Ishikawa (cell line): Measurements from ENCODE around the gene RFC5.

Experiments
- CEBPB ChIP-seq: IDR thresholded peaks from 2 replicates; pipeline ENCODE4 v1.6.1; 2012
- CREB1 ChIP-seq: IDR thresholded peaks from 2 replicates; pipeline ENCODE4 v1.6.1; 2012; ENCODE audit warnings: low read depth
- EGR1 ChIP-seq: IDR thresholded peaks from 2 replicates; pipeline ENCODE4 v1.6.1; 2012
- EP300 ChIP-seq: IDR thresholded peaks from 2 replicates; pipeline ENCODE4 v1.6.1; 2012; ENCODE audit warnings: borderline replicate concordance
- FOXM1 ChIP-seq: IDR thresholded peaks from 2 replicates; pipeline ENCODE4 v1.6.1; 2012; ENCODE audit warnings: low read depth, borderline replicate concordance
- NFIC ChIP-seq: IDR thresholded peaks from 2 replicates; pipeline ENCODE4 v1.6.1; 2012
- RAD21 ChIP-seq: IDR thresholded peaks from 2 replicates; pipeline ENCODE4 v1.6.1; 2012; ENCODE audit warnings: low read depth
- TAF1 ChIP-seq: IDR thresholded peaks from 2 replicates; pipeline ENCODE4 v1.6.1; 2012; ENCODE audit warnings: low read depth, mild to moderate bottlenecking
- TCF12 ChIP-seq: IDR thresholded peaks from 2 replicates; pipeline ENCODE4 v1.6.1; 2012; ENCODE audit warnings: low read depth
- TEAD4 ChIP-seq: IDR thresholded peaks from 2 replicates; pipeline ENCODE4 v1.6.1; 2012
- YY1 ChIP-seq: IDR thresholded peaks from 2 replicates; pipeline ENCODE4 v1.6.1; 2012; ENCODE audit warnings: low read depth
- ZBTB7A ChIP-seq: IDR thresholded peaks from 2 replicates; pipeline ENCODE4 v1.6.1; 2012; ENCODE audit warnings: low read depth
- TF ChIP-seq, protein P1 (sequence below): IDR thresholded peaks from 2 replicates; pipeline ENCODE4 v1.6.1; 2012; ENCODE audit warnings: low read depth, mild to moderate bottlenecking
- TF ChIP-seq, protein P2 (sequence below): IDR thresholded peaks from 2 replicates; pipeline ENCODE4 v1.6.1; 2012
- TF ChIP-seq, protein P3 (sequence below): IDR thresholded peaks from 2 replicates; pipeline ENCODE4 v1.6.1; 2012

The RFC5 gene

DNA sequence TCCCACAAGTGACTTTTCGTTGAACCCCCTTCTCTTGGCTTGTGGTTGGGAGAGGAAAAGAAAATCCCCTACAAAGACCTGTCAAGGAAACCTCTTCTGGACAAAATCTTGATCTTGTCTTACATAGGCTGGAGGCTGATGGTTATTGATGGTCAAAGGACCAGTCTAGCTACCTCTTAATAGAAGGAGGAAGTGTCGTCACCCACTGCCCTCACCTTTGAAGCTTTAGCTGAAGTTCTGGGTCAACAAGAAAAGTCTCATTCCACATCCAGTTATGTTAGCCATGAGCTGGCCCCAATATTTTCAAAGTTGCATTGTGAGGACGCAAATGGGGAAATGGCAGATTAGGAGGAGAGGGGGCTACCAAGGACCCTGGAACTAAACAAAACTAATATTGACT is 41.5 kb upstream of the RFC5 start:
- no peak for TF ChIP-seq ZBTB7A
- TF ChIP-seq TEAD4: no peak
- no peak for TF ChIP-seq TCF12
- TF ChIP-seq, protein P1, sequence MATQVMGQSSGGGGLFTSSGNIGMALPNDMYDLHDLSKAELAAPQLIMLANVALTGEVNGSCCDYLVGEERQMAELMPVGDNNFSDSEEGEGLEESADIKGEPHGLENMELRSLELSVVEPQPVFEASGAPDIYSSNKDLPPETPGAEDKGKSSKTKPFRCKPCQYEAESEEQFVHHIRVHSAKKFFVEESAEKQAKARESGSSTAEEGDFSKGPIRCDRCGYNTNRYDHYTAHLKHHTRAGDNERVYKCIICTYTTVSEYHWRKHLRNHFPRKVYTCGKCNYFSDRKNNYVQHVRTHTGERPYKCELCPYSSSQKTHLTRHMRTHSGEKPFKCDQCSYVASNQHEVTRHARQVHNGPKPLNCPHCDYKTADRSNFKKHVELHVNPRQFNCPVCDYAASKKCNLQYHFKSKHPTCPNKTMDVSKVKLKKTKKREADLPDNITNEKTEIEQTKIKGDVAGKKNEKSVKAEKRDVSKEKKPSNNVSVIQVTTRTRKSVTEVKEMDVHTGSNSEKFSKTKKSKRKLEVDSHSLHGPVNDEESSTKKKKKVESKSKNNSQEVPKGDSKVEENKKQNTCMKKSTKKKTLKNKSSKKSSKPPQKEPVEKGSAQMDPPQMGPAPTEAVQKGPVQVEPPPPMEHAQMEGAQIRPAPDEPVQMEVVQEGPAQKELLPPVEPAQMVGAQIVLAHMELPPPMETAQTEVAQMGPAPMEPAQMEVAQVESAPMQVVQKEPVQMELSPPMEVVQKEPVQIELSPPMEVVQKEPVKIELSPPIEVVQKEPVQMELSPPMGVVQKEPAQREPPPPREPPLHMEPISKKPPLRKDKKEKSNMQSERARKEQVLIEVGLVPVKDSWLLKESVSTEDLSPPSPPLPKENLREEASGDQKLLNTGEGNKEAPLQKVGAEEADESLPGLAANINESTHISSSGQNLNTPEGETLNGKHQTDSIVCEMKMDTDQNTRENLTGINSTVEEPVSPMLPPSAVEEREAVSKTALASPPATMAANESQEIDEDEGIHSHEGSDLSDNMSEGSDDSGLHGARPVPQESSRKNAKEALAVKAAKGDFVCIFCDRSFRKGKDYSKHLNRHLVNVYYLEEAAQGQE: no peak
- TF ChIP-seq YY1: no peak
- TF ChIP-seq NFIC: no peak
- TF ChIP-seq CEBPB: no peak
- TF ChIP-seq, protein P2, sequence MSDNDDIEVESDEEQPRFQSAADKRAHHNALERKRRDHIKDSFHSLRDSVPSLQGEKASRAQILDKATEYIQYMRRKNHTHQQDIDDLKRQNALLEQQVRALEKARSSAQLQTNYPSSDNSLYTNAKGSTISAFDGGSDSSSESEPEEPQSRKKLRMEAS: no peak
- TF ChIP-seq RAD21: no peak
- no peak for TF ChIP-seq EGR1
- no peak for TF ChIP-seq FOXM1
- TF ChIP-seq, protein P3, sequence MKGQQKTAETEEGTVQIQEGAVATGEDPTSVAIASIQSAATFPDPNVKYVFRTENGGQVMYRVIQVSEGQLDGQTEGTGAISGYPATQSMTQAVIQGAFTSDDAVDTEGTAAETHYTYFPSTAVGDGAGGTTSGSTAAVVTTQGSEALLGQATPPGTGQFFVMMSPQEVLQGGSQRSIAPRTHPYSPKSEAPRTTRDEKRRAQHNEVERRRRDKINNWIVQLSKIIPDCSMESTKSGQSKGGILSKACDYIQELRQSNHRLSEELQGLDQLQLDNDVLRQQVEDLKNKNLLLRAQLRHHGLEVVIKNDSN: no peak
- no peak for TF ChIP-seq CREB1
- TF ChIP-seq TAF1: no peak
- no peak for TF ChIP-seq EP300

DNA sequence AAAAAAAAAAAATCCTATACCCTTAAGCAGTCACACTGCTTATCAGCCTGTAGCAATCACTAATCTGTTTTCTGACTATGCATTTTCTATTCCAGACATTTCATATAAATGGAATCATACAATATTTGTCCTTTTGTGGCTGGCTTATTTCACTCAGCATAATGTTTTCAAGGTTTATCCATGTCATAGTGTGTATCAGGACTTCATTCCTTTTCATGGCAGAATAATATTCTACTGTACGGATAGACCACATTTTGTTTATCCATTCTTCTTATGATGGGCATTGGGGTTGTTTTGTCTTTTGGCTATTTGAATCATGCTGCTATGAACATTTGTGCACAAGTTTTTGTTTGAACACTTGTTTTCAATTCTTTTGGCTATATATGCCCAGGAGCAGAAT is 39.1 kb upstream of the RFC5 start:
- TF ChIP-seq CEBPB: no peak
- TF ChIP-seq, protein P3: no peak
- TF ChIP-seq NFIC: no peak
- TF ChIP-seq, protein P1: no peak
- no peak for TF ChIP-seq EP300
- no peak for TF ChIP-seq TCF12
- no peak for TF ChIP-seq YY1
- TF ChIP-seq TEAD4: no peak

DNA sequence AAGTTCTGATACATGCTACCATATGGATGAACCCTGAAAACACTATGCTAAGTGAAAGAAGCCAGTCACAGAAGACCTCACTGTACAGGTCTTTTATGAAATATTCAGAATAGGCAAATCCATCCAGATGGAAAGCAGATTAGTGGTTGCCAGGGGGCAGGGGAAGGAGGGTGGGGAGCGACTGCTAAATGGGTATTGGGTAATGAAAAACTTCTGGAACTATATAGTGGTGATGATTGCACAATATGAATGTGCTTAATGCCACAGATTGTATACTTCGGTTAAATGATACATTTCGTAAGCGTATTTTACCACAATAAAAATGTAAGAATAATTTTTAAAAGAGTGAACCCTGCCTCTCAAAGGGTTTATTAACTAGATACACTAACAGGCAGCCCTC is 35.9 kb upstream of the RFC5 start:
- TF ChIP-seq FOXM1 (no peak), NFIC (no peak), RAD21 (no peak), YY1 (no peak), EGR1 (no peak), CEBPB (no peak), TEAD4 (no peak), CREB1 (no peak), EP300 (no peak), TCF12 (no peak), TAF1 (no peak), ZBTB7A (no peak)
- TF ChIP-seq, protein P2: no peak
- TF ChIP-seq, protein P3: no peak
- TF ChIP-seq, protein P1: no peak

DNA sequence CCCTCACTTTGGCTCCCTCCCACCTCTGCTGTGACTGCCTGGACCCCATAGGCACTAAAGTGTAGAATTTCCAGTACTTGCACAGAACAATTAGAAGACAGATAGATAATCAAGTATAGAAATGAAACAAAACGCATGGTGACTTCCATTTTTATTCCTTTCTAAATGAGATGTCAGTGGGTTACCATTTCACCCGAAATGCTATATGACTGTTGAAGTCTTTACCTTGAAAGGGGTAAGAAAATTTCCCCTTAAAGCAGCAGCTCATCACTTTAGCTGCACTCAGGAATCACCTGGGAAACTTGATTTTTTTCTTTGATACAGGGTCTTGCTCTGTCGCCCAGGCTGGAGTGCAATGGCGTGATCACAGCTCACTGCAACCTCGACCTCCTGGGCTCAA is 35.2 kb upstream of the RFC5 start:
- TF ChIP-seq ZBTB7A (no peak), TCF12 (no peak), RAD21 (no peak), CEBPB (no peak), YY1 (no peak)

DNA sequence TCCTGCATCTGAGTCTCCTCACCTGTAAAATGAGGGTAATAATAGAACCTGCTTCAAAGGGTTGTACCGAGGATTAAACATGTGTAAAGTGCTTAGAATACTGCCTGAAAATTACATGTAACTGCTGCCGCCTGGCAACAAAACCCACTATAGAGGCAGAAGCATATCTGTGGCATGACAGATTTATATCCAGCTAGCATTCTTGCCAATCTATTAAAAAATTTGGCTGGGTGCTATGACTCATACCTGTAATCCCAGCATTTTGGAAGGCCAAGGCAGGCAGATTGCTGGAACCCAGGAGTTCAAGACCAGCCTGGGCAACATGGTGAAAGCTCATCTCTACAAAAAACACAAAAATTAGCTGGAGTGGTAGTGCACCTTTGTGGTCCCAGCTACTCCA is 31.3 kb upstream of the RFC5 start:
- no peak for TF ChIP-seq RAD21
- TF ChIP-seq, protein P1: no peak
- TF ChIP-seq CEBPB: no peak
- no peak for TF ChIP-seq FOXM1
- no peak for TF ChIP-seq TAF1
- no peak for TF ChIP-seq EP300
- TF ChIP-seq CREB1: no peak
